Measurements from ENCODE around the gene YWHAE. TPM values are rescaled to one million over a fixed set of nuclear protein-coding genes. Genes with fewer than 3 reads are reported as not detected.
A peak's percentile ranks its signal among the peaks of the same experiment; 100 is the strongest.

YWHAE gene
- total RNA-seq, 1 donor from 2014 or later, result 820 TPM

DNA sequence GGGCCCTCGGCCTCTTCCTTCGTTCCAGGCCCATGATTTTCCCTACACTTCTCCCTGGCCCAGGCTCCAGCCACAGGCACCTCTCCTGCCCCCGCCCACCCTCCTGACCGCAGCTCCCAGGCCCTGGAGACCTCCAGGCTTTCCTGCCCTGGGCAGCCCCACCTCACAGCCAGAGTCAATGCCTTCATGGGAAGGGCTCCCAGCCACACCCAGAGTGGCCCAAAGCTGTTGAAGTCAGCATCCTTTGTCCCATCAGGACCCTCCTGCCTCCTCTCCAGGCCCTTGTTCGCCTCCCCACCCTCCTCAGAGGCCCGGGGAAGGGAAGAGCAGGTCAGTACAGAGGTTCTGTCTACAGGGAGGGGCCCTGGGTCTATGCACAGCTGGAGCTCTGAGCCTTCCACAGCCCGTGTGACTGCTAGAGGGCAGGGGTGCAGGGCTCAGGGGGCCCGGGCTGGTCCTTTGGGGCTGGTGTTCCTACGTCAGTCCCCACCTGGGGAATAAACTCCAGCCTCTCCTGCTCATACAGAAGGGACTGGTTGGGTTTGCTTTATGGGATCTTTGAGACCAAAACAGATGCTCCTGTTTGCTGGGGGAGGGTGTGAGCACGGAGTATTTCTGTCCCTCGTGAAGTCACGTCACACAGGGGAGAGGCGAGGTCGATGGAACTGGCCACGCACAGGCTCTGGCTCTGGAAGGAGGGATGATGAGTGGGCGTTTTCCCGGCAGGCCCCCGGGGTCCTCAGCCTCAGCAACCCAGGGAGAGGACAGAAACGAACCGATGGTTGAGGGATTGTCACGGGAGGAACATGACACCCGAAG, 100.3 kb downstream of the YWHAE start:
- Mint-ChIP-seq H3K9me3 (ENCODE audit: unreplicated experiment) (no peaks in the 10 kb centered on the region), H3K27ac (ENCODE audit: unreplicated experiment) (no peak overlapping the region), H3K4me3 (ENCODE audit: unreplicated experiment) (no peak overlapping the region), H3K27me3 (ENCODE audit: unreplicated experiment) (peaks cover 7% of the 10 kb centered on the region), H3K4me1 (ENCODE audit: unreplicated experiment) (peaks cover 14% of the 10 kb centered on the region), H3K36me3 (ENCODE audit: low read depth, unreplicated experiment) (no peaks in the 10 kb centered on the region)
- no peak for DNase-seq (ENCODE audit: low spot score)
- no peak for TF ChIP-seq CTCF (IDR thresholded peaks at IDR 0.05; ENCODE audit: unreplicated experiment)

GRCh38 chr17:1298606-1299005, 101.4 kb downstream of the YWHAE start:
- no peak overlapping the region for H3K27ac Mint-ChIP-seq (ENCODE audit: unreplicated experiment)
- no peaks in the 10 kb centered on the region for H3K9me3 Mint-ChIP-seq (ENCODE audit: unreplicated experiment)

More at GRCh38 chr17:1298606-1299005, 101.4 kb downstream of the YWHAE start:
- peak; percentile 28 for DNase-seq (ENCODE audit: low spot score)
- Mint-ChIP-seq H3K4me3 (ENCODE audit: unreplicated experiment) (no peak overlapping the region), H3K36me3 (ENCODE audit: low read depth, unreplicated experiment) (no peaks in the 10 kb centered on the region), H3K4me1 (ENCODE audit: unreplicated experiment) (peaks cover 14% of the 10 kb centered on the region), H3K27me3 (ENCODE audit: unreplicated experiment) (peaks cover 7% of the 10 kb centered on the region)
- TF ChIP-seq CTCF (IDR thresholded peaks at IDR 0.05; ENCODE audit: unreplicated experiment), result no peak

Other genes starting within 250 kb of the YWHAE start
- 76.6 TPM for gene ABR, start 220.2 kb downstream of the YWHAE start, total RNA-seq (ENCODE audit: unreplicated experiment)
- not detected for gene BHLHA9, start 129.8 kb downstream of the YWHAE start, total RNA-seq (ENCODE audit: unreplicated experiment)
- not detected for gene TRARG1, start 120.6 kb downstream of the YWHAE start, total RNA-seq (ENCODE audit: unreplicated experiment)
- gene CRK, start 56.0 kb upstream of the YWHAE start, total RNA-seq (ENCODE audit: unreplicated experiment), result 119 TPM
- gene MYO1C, start 92.5 kb upstream of the YWHAE start, total RNA-seq (ENCODE audit: unreplicated experiment), result 117 TPM
- 40.9 TPM for gene INPP5K, start 116.4 kb upstream of the YWHAE start, total RNA-seq (ENCODE audit: unreplicated experiment)
- gene PITPNA, start 162.6 kb upstream of the YWHAE start, total RNA-seq (ENCODE audit: unreplicated experiment), result 215 TPM
- 71.4 TPM for gene SLC43A2, start 228.6 kb upstream of the YWHAE start, total RNA-seq (ENCODE audit: unreplicated experiment)
- 289 TPM for gene SCARF1, start 245.5 kb upstream of the YWHAE start, total RNA-seq (ENCODE audit: unreplicated experiment)
- gene RILP, start 249.6 kb upstream of the YWHAE start, total RNA-seq (ENCODE audit: unreplicated experiment), result 14.2 TPM